Mammary epithelial cell (primary cell): ENCODE data around the gene TRIOBP.

Source experiments
- EZH2 ChIP-seq: IDR thresholded peaks from 2 replicates; pipeline ENCODE4 v1.6.1; 2012; ENCODE audit warnings: low read length, inconsistent platforms, borderline replicate concordance
- TF ChIP-seq, protein P1 (sequence below), 2 donors: IDR thresholded peaks in 1 of 2; conservative IDR thresholded peaks in 1 of 2; 2 replicates each; pipeline ENCODE4 v1.5.1; 2011 to 2012; ENCODE audit warnings: inconsistent platforms in 2 of 2, low read length in 2 of 2, mild to moderate bottlenecking in 2 of 2, control low read depth in 1 of 2, low read depth in 1 of 2; ENCODE audit not compliant: insufficient read depth in 1 of 2; ENCODE audit errors: extremely low read depth in 1 of 2

- TF ChIP-seq, protein P1, sequence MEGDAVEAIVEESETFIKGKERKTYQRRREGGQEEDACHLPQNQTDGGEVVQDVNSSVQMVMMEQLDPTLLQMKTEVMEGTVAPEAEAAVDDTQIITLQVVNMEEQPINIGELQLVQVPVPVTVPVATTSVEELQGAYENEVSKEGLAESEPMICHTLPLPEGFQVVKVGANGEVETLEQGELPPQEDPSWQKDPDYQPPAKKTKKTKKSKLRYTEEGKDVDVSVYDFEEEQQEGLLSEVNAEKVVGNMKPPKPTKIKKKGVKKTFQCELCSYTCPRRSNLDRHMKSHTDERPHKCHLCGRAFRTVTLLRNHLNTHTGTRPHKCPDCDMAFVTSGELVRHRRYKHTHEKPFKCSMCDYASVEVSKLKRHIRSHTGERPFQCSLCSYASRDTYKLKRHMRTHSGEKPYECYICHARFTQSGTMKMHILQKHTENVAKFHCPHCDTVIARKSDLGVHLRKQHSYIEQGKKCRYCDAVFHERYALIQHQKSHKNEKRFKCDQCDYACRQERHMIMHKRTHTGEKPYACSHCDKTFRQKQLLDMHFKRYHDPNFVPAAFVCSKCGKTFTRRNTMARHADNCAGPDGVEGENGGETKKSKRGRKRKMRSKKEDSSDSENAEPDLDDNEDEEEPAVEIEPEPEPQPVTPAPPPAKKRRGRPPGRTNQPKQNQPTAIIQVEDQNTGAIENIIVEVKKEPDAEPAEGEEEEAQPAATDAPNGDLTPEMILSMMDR (conservative IDR thresholded peaks at IDR 0.05 in 1 of 2, IDR thresholded peaks at IDR 0.05 in 1 of 2; ENCODE audit: extremely low read depth in 1 of 2, insufficient read depth in 1 of 2, low read depth in 1 of 2, low read length in 2 of 2): no peak
- no peak for TF ChIP-seq EZH2
Measured at GRCh38 chr22:37692627-37693285, 4.1 kb upstream of the TRIOBP start.
